GM18517 (cell line): Measurements from ENCODE around the gene FLOT2.

ENCODE experiments used
- ATAC-seq: cut with Tn5 transposase; IDR thresholded peaks from one replicate; pipeline ENCODE4 v1.9.1; 2021; ENCODE audit warnings: mild to moderate bottlenecking, moderate library complexity; ENCODE audit not compliant: unreplicated experiment

Gene FLOT2

DNA sequence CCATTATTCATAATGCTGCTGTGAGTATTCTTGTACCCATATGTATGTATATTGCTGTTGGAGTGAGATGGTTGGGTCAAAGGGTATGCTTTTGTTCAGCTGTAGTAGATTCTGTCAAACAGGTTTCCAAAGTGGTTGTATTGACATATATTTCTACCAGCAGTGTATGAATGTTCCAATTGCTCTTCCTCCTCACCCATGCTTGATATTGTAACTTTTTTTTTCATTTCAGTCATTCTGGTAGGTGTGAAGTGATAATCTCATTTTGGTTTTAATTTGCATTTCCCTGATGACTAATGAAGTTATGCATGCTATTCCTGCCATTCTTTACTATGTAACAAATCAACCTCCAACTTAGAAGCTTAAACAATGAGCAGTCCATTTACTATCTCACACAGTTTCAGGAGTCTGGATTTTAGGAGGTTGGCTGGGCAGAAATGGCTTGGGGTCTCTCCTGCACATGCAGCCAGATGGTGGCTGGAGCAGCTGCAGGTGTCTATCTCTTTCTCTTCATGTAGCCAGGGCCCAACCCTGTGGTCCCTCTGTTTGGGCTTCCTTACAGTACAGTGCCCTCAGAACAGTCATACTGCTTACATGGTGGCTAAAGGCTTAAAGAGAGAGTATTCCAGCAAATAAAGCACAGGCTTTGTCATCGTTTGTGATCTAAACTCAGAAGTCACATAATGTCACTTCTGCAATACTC is 21.5 kb downstream of the FLOT2 start:
- no peak for ATAC-seq

DNA sequence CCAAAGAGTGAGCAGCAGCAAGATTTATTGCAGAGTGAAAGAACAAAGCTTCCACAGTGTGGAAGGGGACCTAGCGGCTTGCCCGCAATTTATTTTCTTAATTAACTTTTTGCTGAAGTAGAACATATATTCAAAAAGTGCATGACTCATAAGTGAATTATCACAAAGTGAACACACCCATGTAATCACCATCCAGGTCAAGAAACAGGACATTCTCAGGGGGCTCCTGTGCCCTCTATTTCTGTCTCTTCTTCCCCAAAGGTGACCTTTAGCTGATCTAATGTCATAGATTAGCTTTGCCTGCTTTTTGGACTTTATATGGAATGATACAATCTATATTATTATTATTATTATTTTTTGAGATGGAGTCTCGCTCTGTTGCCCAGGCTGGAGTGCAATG is 22.8 kb downstream of the FLOT2 start:
- no peak for ATAC-seq

- no peak for ATAC-seq
Measured at GRCh38 chr17:28873839-28874238, 23.7 kb downstream of the FLOT2 start.

- ATAC-seq = peak; percentile 91
Measured at GRCh38 chr17:28871056-28871579, 26.4 kb downstream of the FLOT2 start.

- ATAC-seq = no peak
Measured at GRCh38 chr17:28867276-28867675, 30.3 kb downstream of the FLOT2 start.

DNA sequence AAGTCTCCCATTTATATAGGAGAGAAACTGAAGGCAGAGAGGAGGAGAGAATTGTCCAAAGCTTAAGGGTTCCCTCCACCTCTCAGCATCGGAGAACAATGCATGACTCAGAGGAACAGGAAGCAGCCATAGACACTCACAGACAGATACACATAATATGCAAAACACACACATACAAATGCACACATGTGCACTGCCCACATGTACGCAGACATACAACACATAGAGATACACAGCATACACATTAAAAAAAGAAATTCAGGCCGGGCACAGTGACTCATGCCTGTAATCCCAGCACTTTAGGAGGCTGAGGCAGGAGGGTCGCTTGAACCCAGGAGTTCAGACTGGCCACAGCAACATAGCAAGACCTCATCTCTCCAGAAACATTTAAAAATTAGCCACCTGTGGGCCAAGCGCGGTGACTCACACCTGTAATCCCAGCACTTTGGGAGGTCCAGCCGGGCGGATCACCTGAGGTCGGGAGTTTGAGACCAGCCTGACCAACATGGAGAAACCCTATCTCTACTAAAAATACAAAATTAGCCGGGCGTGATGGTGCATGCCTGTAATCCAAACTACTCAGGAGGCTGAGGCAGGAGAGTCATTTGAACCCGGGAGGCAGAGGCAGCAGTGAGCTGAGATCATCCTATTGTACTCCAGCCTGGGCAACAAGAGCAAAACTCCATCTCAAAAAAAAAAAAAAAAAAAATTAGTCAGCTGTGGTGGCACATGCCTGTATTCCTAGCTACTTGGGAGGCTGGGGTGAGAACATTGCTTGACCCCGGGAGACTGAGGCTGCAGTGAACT is 31.4 kb downstream of the FLOT2 start:
- ATAC-seq = no peak

- no peak for ATAC-seq
Measured at GRCh38 chr17:28864991-28865849, 32.3 kb downstream of the FLOT2 start.

DNA sequence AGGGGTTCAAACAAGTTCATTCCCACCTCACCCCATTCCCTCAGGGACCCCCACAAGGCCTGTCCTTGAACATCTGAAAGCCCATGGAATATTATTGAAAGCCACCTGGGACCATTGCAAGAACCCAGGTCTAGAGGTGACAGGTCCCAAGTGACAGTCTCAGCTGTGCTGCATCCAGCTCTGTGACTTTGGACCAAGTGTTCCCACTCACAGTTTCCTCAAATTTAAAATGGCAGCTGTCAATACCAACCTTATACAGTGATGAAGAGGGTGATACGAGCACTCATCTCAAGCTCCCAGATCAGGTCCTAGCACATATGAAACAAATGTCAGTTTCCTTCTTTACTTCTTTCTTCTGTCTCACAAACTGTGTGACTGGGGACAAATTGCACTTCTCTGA is 33.6 kb downstream of the FLOT2 start:
- ATAC-seq = no peak

DNA sequence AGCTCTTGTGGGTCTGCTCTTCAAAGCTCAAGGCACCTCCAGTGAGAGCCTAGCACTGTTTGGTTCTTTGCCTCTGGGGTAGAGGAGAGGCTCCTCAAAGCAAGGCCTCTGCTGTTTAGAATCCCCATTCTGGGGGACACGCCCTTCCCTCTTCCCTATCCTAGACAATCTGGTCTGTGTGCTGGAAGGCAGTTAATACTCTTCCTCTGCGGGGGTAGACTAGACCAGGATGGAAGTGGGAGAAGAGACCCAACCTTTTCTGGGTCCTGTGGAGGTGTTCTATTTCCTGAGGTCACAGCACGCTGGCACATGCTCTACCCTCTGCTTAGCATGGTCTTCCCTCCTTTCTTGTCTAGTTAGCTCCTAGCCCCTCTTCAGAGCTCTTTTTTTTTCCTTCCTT is 35.0 kb downstream of the FLOT2 start:
- ATAC-seq = no peak

DNA sequence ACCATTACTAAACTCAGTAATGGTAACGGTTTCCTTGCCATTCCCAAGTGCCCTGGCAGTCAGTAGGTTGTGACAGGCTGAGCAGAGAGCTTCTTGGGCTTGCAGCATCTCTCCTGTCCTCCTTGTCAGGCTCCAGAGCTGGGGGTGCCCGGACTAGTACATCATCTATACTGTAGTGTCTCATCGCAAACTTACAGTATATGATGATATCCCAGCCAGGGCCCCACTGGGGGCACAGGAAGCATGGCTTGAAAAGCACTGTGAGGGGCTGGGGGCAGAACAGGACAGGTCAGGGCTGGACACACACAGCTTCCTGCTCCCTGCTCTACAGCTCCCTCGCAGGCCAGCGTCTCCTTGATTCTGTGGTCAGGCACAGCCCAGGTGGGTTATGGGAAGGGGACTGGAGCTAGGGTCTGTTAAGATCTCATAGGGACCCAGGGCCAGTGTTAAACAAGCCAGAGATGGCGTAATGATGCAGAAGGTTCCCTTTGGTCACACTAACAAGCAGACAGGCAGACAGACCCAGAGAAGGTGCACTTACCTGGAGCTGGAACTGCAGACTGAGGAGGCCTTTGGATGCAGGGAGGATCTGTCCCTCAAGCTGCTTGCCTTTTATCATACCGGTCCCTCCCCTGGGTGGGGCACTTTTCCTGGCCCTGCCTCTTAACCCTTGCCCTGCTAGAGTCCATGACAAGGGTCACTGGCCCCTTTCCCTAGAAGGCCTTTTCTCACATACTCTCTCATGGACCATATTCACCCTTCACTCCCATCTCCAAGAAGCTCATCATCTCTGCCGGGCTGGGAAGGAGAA is 35.9 kb downstream of the FLOT2 start:
- no peak for ATAC-seq

GRCh38 chr17:28860363-28860808 is 37.1 kb downstream of the FLOT2 start:
- ATAC-seq = no peak

- no peak for ATAC-seq
Measured at GRCh38 chr17:28858801-28859355, 38.7 kb downstream of the FLOT2 start.

DNA sequence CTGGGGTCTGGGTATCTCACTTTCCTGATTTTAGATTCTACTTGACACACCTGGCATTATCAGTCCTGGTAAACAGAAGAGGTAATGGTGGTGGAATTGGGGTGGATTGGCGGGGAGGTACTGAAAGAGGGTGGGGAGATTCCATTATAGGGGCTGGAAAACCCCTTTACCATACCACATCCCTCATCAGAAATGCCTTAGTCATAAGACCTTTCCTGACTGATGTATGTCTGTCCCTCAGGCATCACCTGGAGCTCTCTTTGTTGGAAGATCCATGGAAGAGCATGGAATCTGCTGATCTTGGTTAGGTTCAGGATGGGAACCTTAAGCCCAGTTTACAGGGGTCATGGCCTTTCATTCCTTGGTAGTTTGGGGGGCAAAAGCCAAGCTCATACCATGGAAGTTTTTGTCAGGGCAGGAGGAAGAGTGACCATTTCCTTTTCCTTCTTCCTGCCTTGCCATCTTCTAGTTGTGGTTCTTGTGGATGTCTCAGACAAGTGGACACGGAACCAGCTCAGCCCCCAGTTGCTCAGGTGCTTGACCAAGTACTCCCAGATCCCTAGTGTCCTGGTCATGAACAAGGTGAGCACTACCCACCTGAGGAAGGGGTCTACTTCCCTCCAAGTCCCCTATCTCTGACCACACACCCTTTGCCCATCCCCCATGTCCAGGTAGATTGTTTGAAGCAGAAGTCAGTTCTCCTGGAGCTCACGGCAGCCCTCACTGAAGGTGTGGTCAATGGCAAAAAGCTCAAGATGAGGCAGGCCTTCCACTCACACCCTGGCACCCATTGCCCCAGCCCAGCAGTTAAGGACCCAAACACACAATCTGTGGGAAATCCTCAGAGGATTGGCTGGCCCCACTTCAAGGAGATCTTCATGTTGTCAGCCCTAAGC is 39.4 kb downstream of the FLOT2 start:
- no peak for ATAC-seq

DNA sequence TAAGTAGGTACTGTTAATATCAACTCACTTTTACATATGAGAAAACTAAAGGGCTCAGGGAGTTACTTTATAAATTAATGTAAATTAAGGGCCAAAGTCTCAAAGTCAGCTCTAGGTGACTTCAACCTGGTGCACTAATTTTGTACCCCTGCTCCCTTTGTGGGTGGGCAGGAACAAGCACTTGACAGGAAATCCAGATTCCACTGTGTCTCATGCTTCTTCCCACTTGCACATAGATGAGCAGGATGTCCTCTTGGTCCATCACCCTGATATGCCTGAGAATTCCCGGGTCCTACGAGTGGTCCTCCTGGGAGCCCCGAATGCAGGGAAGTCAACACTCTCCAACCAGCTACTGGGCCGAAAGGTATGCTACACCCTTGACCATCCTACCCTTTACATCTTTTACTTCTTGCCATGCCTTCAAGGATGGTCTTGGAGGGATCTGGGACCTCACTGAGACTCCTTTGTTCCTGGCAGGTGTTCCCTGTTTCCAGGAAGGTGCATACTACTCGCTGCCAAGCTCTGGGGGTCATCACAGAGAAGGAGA is 41.4 kb downstream of the FLOT2 start:
- no peak for ATAC-seq

- ATAC-seq = no peak
Measured at GRCh38 chr17:28855336-28855679, 42.2 kb downstream of the FLOT2 start.

DNA sequence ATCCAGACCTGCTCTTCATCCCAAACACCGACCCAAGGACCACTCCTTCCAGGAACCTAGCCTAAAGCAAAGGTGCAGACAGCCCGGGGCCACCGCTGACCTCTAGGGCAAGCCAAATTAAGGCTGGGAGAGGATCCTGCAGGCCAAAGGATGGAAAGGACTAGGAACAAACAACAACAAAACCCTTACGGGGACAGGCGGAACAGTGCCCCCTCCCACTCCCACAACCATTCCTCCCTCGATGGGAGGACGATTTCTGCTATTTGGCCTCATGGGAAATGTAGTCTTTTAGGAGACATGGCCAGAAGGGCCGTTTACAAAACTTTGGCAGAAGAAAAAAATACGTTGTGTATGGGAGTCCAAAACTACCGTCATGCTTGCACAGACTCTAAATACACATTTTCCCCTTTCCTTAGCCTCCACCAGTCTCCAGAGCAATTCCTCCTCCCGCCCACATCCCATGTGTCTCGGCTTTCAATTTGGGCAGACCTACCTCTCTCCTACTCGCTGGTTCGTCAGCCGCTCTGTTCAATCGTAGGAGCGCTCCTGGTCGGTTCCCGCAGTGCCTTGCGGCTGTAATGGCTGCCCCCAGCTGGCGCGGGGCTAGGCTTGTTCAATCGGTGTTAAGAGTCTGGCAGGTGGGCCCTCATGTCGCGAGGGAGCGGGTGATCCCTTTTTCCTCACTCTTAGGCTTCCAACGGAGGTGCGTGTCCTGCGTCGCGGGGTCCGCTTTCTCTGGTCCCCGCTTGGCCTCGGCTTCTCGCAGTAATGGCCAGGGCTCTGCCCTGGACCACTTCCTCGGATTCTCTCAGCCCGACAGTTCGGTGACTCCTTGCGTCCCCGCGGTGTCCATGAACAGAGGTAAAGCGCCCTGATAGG is 42.8 kb downstream of the FLOT2 start, which contains the start of gene ERAL1:
Gene ERAL1, plus strand, starts transcription at position 560 of the 879 bp plus-strand sequence. Its CDS starts 19 bp downstream, at position 579.
- peak; percentile 91 for ATAC-seq

DNA sequence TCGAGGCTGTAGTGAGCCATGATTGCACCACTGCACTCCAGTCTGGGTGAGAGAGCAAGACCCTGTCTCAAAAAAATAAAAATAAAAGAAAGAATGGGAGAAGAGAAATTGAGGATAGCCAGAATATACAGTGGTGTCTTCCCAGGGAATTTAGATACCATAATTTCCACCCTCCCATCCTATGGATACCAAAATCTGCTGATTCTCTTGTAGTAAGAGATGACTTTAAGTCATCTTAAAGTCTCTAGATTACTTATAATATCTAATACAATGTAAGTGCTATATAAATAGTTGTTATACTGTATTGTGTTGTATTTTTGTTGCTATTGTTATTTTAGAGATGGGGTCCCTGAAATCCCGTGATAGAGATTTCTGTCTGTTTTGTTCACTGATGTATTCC is 44.2 kb downstream of the FLOT2 start:
- ATAC-seq = no peak

GRCh38 chr17:28849281-28849680 is 48.3 kb downstream of the FLOT2 start:
- ATAC-seq = no peak
